NCI-H82 treated with DMSO at 0.1 percent for 48 hours (cell line): ENCODE measurements around the gene CADPS2.

Experiments used
- DNase-seq: peaks from one replicate; lab custom pipeline; 2025; ENCODE audit not compliant: unreplicated experiment; lab: John Stamatoyannopoulos, UW

CADPS2 gene

DNA sequence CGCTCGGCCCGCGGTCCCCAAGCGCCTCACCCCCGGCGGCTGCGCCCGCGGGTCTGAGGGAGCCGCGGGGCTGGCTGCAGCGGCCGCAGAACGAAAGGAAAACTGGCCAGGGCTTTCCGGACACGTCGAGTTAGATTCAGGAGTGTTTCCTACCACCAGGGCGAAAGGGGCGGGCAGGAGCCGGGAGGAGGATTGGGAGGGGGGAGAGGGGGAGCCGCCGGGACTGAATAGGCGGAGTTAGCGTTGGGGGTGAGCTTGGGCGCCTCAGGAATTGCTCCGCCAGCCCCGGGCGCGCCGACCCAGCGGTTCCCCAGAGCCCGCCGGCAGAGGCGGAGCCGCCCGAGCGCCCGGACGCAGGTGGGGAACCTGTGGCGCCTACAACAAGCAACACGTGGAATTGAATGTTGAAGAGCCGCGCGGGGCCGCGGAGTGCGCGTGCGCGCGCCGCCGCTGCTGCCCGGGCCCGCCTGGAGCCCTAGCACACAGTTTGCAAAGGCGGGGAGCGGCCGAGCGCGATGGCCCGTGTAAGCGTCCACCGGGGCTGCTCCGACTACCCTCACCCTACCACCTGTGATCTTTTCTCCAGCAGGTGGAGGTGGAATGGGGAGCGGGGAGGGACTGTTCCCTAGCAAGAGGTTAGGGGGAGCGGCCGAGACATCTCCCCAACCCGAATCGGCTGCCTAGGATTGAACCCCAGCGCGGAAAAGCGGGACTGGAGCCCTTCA is at the start of gene CADPS2:
TSS of gene CADPS2 (minus strand) at position 104 of the 725 bp plus-strand sequence. CDS start 123 bp downstream, outside the sequence.
- peak; percentile 60 for DNase-seq

GRCh38 chr7:122935620-122936019 is 49.4 kb upstream of the CADPS2 start:
- no peak for DNase-seq

- no peak for DNase-seq
These were observed 33.5 kb upstream of the CADPS2 start for GRCh38 chr7:122919643-122920181.

- DNase-seq: no peak
These were observed 28.6 kb upstream of the CADPS2 start for GRCh38 chr7:122914812-122915211.

GRCh38 chr7:122913608-122914007 is 27.3 kb upstream of the CADPS2 start:
- no peak for DNase-seq

DNA sequence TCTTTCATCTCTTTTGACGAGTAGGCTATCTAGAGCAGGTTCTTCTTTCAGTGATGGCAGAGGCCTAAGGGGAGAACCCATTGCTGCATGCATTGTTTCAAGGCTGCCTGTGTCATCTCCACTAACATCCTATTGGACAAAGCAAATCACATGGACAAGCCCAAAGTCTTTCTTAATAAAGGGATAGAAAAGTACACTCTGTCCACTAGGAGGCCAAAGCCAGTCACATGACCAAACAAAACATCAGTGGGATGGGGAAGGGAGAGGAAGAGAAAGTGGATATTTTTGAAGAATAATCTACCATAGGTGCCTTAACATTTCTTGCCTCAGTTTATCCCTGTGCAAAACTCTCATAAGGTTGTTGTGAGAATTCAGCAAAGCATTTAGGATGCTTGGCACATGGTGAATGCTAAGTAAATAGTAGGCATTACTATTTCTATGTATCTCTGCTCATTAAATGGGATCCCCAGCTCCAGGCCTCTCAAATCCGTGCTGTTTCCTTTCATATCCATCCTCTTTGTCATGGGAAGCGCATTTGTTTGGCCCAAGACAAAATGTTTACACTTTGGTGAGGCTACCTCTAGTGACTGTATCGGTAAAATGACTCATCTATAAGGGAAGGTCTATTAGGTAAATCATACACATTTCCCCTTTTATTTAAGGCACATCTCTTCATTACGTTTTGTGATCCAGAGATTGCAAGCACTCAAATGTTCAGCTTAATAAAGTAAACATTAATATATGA is 16.7 kb upstream of the CADPS2 start:
- no peak for DNase-seq

DNA sequence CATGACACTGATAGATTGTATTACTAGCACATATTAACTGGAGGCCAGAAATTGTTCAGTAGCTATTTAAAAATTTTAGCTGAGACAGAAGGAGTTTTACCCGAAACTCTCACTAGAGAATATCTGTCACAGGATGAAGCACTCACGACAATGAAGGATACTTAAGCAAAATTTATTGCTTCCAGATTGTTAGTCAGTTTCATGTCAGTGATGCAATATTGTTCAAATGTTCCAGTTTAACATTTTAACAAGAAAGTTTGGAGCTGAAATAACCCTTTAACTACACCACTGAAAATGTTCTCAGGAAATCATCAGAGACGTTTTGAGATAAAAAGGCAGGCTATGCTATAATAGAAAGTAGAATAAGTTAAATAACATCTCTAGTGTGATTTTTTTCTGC is 15.0 kb upstream of the CADPS2 start:
- DNase-seq: no peak

DNA sequence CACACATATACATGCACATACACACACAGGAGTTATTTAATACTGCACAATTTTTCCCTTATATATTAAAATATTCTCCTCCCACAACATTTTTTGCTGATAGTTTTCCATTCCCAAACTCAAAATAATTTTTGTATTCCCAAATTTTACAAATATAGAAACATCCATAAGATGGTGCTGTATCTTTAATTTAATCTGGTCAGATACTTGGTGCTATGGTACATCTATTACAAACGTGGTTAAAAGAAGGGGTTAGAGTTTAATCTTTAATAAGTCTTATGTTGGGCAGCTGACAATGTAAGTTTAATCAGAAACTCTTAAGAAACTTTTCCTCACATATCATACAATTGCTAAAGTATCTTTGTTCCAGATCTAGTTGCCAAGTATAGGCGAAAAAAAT is 10.2 kb upstream of the CADPS2 start:
- no peak for DNase-seq

GRCh38 chr7:122893486-122893885 is 7.2 kb upstream of the CADPS2 start:
- no peak for DNase-seq

DNA sequence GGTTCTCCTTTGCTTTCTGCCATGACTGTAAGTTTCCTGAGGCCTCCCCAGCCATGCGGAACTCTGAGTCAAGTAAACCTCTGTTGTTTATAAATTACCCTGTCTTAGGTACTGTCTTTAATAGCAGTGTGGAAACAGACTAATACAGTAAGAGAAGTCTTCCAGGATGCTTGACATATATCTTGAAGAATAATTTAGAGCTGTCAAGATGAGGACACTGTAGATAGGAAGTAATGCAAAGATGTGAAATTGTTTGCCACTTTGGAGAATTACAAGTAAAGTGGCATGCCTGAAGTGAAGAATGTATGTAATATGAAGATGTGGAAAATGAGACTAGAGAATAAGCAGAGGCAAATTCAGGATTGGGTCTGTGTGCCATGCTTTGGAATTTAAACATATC is 2.9 kb upstream of the CADPS2 start:
- no peak for DNase-seq

DNA sequence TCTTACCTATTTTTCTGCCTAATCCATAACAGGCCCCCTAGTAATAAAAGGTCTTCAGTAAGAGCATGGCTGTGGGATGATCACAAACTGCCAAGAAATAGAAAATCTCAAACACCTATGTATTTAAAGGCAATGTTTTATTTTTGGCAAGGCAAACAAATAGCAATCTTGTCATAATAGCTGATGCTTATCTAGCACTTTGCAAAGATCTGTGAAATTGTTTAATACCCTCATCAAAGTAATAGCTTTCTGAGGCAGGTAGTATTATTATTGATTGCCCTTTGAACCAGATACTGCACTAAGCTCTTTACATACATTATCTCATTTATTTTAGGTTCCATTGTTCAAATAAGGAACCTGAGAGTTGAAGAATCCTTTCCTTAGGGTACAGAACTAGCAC is 1.6 kb upstream of the CADPS2 start:
- DNase-seq: no peak

GRCh38 chr7:122887198-122887597 is 938 bp upstream of the CADPS2 start:
- DNase-seq: peak; percentile 35

- DNase-seq: no peak
These were observed 490 bp downstream of the CADPS2 start for GRCh38 chr7:122885583-122886356.

GRCh38 chr7:122884186-122884585 is 2.1 kb downstream of the CADPS2 start:
- DNase-seq: no peak

- DNase-seq: no peak
These were observed 3.1 kb downstream of the CADPS2 start for GRCh38 chr7:122883049-122883680.

GRCh38 chr7:122881324-122881723 is 4.9 kb downstream of the CADPS2 start:
- DNase-seq: no peak

- no peak for DNase-seq
These were observed 17.0 kb downstream of the CADPS2 start for GRCh38 chr7:122869260-122869659.

DNA sequence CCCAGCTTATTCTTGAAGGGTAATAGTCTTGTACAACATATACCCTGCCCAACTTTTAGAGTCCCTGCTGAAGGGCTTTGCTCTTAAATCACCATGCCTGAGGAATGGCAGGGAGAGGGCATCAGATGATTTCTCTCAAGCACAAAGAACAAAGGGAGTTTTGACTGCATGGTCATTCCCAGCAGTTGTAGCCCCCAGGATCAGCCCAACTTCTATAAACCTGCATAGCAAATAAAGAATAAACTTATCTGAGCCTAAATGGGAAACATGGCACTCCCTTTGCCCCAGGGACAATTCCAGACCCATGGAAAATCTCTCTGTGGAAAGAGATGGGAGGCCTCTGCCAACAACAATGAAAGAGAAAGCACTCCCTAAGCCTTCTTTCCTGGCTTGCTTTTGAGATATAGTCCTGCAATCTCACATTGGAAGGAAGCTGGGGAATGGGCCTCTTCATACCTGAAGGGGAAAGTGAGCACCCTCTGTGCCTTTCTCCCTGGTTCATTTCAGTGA is 18.7 kb downstream of the CADPS2 start:
- no peak for DNase-seq

DNA sequence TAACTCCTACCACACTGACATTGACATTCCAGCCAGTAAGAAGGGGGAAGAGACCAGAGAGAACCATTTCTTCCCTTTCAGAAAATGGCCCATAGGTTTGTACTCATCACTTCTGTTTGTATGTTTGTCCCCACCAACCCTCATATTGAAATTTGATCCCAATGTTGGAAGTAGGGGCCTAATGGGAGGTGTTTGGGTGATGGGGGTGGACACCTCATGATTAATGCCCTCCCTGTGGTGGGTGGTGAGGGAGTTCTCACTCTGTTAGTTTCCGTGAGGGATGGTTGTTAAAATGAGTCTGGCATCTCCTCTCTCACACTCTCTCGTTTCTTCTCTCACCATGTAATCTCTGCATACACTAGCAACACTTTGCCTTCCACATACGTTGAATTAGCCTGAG is 21.4 kb downstream of the CADPS2 start:
- no peak for DNase-seq

GRCh38 chr7:122864016-122864415 is 22.2 kb downstream of the CADPS2 start:
- DNase-seq: no peak

GRCh38 chr7:122858320-122858719 is 27.9 kb downstream of the CADPS2 start:
- no peak for DNase-seq
